Mucosa of descending colon (tissue), 3 donors: ENCODE data around the gene RAB10. TPM values are rescaled to one million over a fixed set of nuclear protein-coding genes. Genes with fewer than 3 reads are reported as not detected.

Experiments
- ATAC-seq: fragments of 200-7000 bp; cut with Tn5 transposase; one replicate; pipeline ENCODE4 v1.9.1; 2020; ENCODE audit warnings: mild to moderate bottlenecking, moderate library complexity
- DNase-seq, 3 donors: peaks; one replicate each; pipeline ENCODE4 v3.0.0-alpha.2; 2020
- H3K36me3 ChIP-seq: fragments of 200-600 bp; one replicate; pipeline ENCODE4 v1.8.0; 2021; ENCODE audit warnings: low read depth, mild to moderate bottlenecking
- H3K4me1 ChIP-seq: fragments of 200-600 bp; one replicate; pipeline ENCODE4 v1.8.0; 2021; ENCODE audit warnings: low read depth, mild to moderate bottlenecking
- H3K4me3 ChIP-seq: fragments of 200-600 bp; one replicate; pipeline ENCODE4 v1.8.0; 2021; ENCODE audit warnings: mild to moderate bottlenecking
- H3K9me3 ChIP-seq: fragments of 200-600 bp; one replicate; pipeline ENCODE4 v1.8.0; 2021; ENCODE audit warnings: mild to moderate bottlenecking
- CTCF ChIP-seq: fragments of 200-600 bp; IDR thresholded peaks from one replicate; pipeline ENCODE4 v1.8.0; 2022; ENCODE audit warnings: antibody characterized with exemption, mild to moderate bottlenecking
- intact Hi-C, 2 donors: fragments of 100-400 bp; cut with DNase I in 1 of 2; cut with micrococcal nuclease in 1 of 2; formaldehyde crosslinking; loops; one replicate each; pipeline versions ENCODE4 v1.11.0 to v1.11.1; 2022; cut with DNase I, micrococcal nuclease
- total RNA-seq, 3 donors: library from RNA; stranded (reverse); fragmentation: NEBNext Ultra II Directional in 2 of 3; extraction: Animal tissue kit (Norgen Biotek cat#: 25700) in 2 of 3; gene quantifications; one replicate each; pipeline versions ENCODE4 v1.2.1 to v1.2.4, GENCODE V29; 2021 to 2023
- donor health status: DM: no; HTN: no; CAD: no; lungs with moderate emphysema.
- donor health status: DM: no; HTN: no; CAD: no.
- donor health status: DM: no; HTN: yes; CAD: no.

Gene RAB10
- total RNA-seq, 3 donors from 2014 or later: 129 to 166 (median 162) TPM

GRCh38 chr2:26112201-26112600 lies 78.3 kb downstream of the RAB10 start:
- no peak for ATAC-seq
- Histone ChIP-seq H3K9me3 (no peaks in the 10 kb centered on the region), H3K4me3 (no peak overlapping the region), H3K36me3 (no peaks in the 10 kb centered on the region), H3K4me1 (no peaks in the 10 kb centered on the region)
- TF ChIP-seq CTCF: no peak
- no peak for DNase-seq
- intact Hi-C loops: no loop called here

DNA sequence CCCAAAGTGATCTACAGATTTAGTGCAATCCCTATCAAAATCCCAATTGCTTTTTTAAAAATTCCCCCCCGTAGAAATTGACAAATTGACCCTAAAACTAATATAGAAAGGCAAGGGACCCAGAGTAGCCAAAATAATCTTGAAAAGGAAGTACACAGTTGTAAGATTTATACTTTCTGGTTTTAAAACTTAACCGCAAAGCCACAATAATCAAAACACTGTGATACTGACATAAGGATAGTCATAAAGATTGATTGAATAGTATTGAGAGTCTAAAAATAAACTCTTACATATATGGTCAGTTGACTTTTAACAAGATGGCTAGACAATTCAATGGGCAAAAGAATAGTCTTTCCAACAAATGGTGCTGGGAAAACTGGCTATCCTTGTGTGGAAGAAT lies 80.3 kb downstream of the RAB10 start:
- Histone ChIP-seq H3K4me3 (no peak overlapping the region), H3K36me3 (no peaks in the 10 kb centered on the region), H3K4me1 (no peaks in the 10 kb centered on the region), H3K9me3 (no peaks in the 10 kb centered on the region)
- DNase-seq (no peak), ATAC-seq (no peak)
- no peak for TF ChIP-seq CTCF
- intact Hi-C loops: no loop called here

GRCh38 chr2:26118682-26119081 lies 84.8 kb downstream of the RAB10 start:
- no peak for TF ChIP-seq CTCF
- no peak for ATAC-seq
- no peak overlapping the region for H3K4me3 ChIP-seq
- no peaks in the 10 kb centered on the region for H3K9me3 ChIP-seq
- no peaks in the 10 kb centered on the region for H3K4me1 ChIP-seq
- DNase-seq: no peak
- intact Hi-C loops: no loop called here
- no peaks in the 10 kb centered on the region for H3K36me3 ChIP-seq

DNA sequence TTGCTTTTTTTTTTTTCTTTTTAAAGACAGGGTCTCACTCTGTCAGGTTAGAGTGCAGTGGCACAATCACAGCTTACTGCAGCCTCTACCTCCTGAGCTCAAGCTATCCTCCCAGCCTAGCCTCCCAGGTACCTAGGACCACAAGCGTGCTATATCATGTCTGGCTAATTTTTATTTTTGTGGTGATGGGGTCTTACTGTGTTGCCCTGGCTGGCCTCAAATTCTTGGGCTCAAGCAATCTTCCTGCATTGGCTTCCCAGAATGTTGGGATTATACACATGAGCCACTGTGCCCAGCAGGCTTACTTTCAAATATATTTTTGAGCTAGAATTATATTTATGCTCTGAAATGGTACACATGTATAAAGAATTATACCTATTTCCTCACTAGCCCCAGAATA lies 85.6 kb downstream of the RAB10 start:
- H3K9me3 ChIP-seq: no peaks in the 10 kb centered on the region
- H3K4me3 ChIP-seq: no peak overlapping the region
- no peak for DNase-seq
- no peaks in the 10 kb centered on the region for H3K36me3 ChIP-seq
- intact Hi-C loops: no loop called here
- no peaks in the 10 kb centered on the region for H3K4me1 ChIP-seq
- no peak for TF ChIP-seq CTCF
- no peak for ATAC-seq

DNA sequence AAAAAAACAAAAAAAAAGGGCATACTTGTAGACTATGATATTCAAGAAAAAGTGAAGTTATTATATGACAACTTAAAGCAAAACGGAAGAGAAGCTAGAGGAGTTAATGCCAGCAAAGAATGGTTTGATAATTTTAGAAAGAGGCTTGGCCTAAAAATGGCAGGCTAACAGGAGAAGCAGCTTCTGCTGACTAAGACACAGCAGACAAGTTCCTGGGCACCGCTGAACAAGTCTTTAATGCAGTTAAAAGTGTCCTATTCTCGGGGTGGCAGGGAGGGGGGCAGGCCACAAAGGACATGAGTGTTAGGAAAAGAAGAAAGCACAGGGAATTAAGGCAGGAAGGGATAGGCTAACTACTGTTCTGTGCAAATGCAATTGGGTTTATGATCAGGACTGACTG lies 88.7 kb downstream of the RAB10 start:
- Histone ChIP-seq H3K4me3 (no peak overlapping the region), H3K4me1 (no peaks in the 10 kb centered on the region), H3K9me3 (no peaks in the 10 kb centered on the region), H3K36me3 (no peaks in the 10 kb centered on the region)
- ATAC-seq (no peak), DNase-seq (no peak)
- intact Hi-C loops: no loop called here
- no peak for TF ChIP-seq CTCF

DNA sequence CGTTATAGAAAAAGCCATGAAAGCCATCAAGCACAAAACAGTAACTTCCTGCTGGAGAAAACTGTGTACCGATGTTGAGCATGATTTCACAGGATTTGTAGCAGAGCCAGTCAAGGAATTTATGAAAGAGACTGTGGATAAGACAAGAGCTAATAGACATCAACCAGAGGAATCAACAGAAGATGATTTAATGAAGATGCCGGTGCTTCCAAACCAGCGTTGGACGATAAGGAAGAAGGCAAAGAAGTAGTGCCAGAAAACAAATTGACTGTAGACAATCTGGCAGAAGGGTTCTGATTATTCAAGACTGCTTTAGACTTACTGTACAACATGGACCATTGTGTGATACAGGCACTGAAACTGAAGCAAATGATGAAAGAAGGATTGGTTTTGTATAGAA lies 89.5 kb downstream of the RAB10 start:
- intact Hi-C loops: no loop called here
- DNase-seq: no peak
- no peak for ATAC-seq
- Histone ChIP-seq H3K4me3 (no peak overlapping the region), H3K36me3 (no peaks in the 10 kb centered on the region), H3K9me3 (no peaks in the 10 kb centered on the region), H3K4me1 (no peaks in the 10 kb centered on the region)
- no peak for TF ChIP-seq CTCF
